HCT116 (cell line): ENCODE data around the gene PLBD2. TPM values are rescaled to one million over a fixed set of nuclear protein-coding genes. Genes with fewer than 3 reads are reported as not detected.

ENCODE experiments used
- ATAC-seq: fragments of 200-7000 bp; cut with Tn5 transposase; 2 replicates; pipeline ENCODE4 v1.9.1; 2020; ENCODE audit warnings: mild to moderate bottlenecking, moderate library complexity
- BruUV-seq: library from RNA; stranded (reverse); fragments of 400-500 nt; replicated peaks from 2 replicates; lab custom pipeline; 2021; lab: Mats Ljungman, UMichigan
- CTCF ChIA-PET: fragments of 300-600 bp; sonication (Branson Sonifier 250); formaldehyde crosslinking; loops from one replicate; lab custom pipeline; 2021; ENCODE audit warnings: antibody characterized with exemption; lab: Charles Lee
- POLR2A ChIA-PET: fragments of 300-600, 350-600 bp; sonication (Branson Sonifier 250); formaldehyde crosslinking; loops from one replicate; lab custom pipeline; 2021; ENCODE audit warnings: antibody characterized with exemption; lab: Charles Lee
- RAD21 ChIA-PET, 2 experiments: fragments of 300-600 bp; sonication (Branson Sonifier 250); formaldehyde crosslinking; loops; one replicate each; lab custom pipeline; 2023; ENCODE audit warnings: low total read pairs in 2 of 2; ENCODE audit not compliant: uncharacterized antibody in 2 of 2, unreplicated experiment in 2 of 2, low non-redundant PET in 1 of 2; lab: Charles Lee
- DNase-seq: peaks from one replicate; pipeline ENCODE4 v3.0.0-alpha.2; 2010; ENCODE audit warnings: low read depth, low spot score
- H2AFZ ChIP-seq: fragments of 200-600 bp; shearing (Covaris generic), sonication (generic); 2 replicates; pipeline ENCODE4 v1.6.1; 2017; ENCODE audit warnings: low read depth, mixed run types, mixed read lengths, antibody characterized with exemption, low read length; ENCODE audit not compliant: poor library complexity, severe bottlenecking
- H3K27ac ChIP-seq: 2 replicates; pipeline ENCODE4 v1.5.1; 2012; ENCODE audit warnings: low read depth, low read length
- H3K27me3 ChIP-seq: fragments of 200-600 bp; sonication (generic); 2 replicates; pipeline ENCODE4 v1.6.1; 2016; ENCODE audit warnings: mixed run types, low read length, mixed read lengths; ENCODE audit not compliant: insufficient read depth
- H3K36me3 ChIP-seq, 2 experiments: fragments of 200-500 bp in 1 of 2; fragments of 200-600 bp in 1 of 2; sonication (Bioruptor generic) in 1 of 2; sonication (generic) in 1 of 2; 2 replicates each; pipeline versions ENCODE4 v1.5.1 to v1.6.1; 2014 to 2016; ENCODE audit warnings: low read length in 2 of 2, inconsistent platforms in 1 of 2, mixed read lengths in 1 of 2, mixed run types in 1 of 2; ENCODE audit not compliant: insufficient read depth in 2 of 2, control insufficient read depth in 1 of 2
- H3K4me1 ChIP-seq, 2 experiments: fragments of 200-600 bp in 1 of 2; sonication (generic) in 1 of 2; 2 replicates each; pipeline versions ENCODE4 v1.5.1 to v1.6.1; 2012 to 2017; ENCODE audit warnings: low read length in 2 of 2, inconsistent platforms in 1 of 2, mild to moderate bottlenecking in 1 of 2, mixed read lengths in 1 of 2, mixed run types in 1 of 2, moderate library complexity in 1 of 2; ENCODE audit not compliant: insufficient read depth in 2 of 2, control insufficient read depth in 1 of 2
- H3K4me2 ChIP-seq: fragments of 200-600 bp; sonication (generic); 2 replicates; pipeline ENCODE4 v1.6.1; 2017; ENCODE audit warnings: mixed run types, low read length, mixed read lengths
- H3K4me3 ChIP-seq, 2 experiments: fragments of 200-600 bp in 1 of 2; sonication (generic) in 1 of 2; replicated peaks in 1 of 2; 2 replicates each; pipeline ENCODE4 v1.5.1; 2011 to 2016; ENCODE audit warnings: low read length in 2 of 2, control low read depth in 1 of 2, low read depth in 1 of 2, mild to moderate bottlenecking in 1 of 2, mixed read lengths in 1 of 2, mixed run types in 1 of 2
- H3K79me2 ChIP-seq: fragments of 200-600 bp; sonication (generic); 2 replicates; pipeline ENCODE4 v1.6.1; 2017; ENCODE audit warnings: mild to moderate bottlenecking, mixed run types, low read length, moderate library complexity, mixed read lengths; ENCODE audit not compliant: insufficient read depth
- H3K9ac ChIP-seq: fragments of 200-600 bp; sonication (generic); 2 replicates; pipeline ENCODE4 v1.6.1; 2016; ENCODE audit warnings: low read length, mixed read lengths
- H3K9me2 ChIP-seq: fragments of 200-600 bp; sonication (generic), shearing (Covaris generic); 2 replicates; pipeline ENCODE4 v1.6.1; 2017; ENCODE audit warnings: mixed run types, mild to moderate bottlenecking, moderate library complexity; ENCODE audit not compliant: insufficient read depth
- H3K9me3 ChIP-seq, 2 experiments: fragments of 200-500 bp in 1 of 2; fragments of 200-600 bp in 1 of 2; sonication (Bioruptor generic) in 1 of 2; sonication (generic) in 1 of 2; 2 replicates each; pipeline ENCODE4 v1.6.1; 2014 to 2017; ENCODE audit warnings: low read length in 2 of 2, mixed read lengths in 2 of 2, inconsistent platforms in 1 of 2, low read depth in 1 of 2, mild to moderate bottlenecking in 1 of 2, mixed run types in 1 of 2, moderate library complexity in 1 of 2; ENCODE audit not compliant: control insufficient read depth in 1 of 2, insufficient read depth in 1 of 2
- H4K20me1 ChIP-seq: fragments of 200-600 bp; sonication (generic), shearing (Covaris generic); 2 replicates; pipeline ENCODE4 v1.6.1; 2017; ENCODE audit warnings: mixed run types, mild to moderate bottlenecking, moderate library complexity; ENCODE audit not compliant: insufficient read depth
- ATF3 ChIP-seq: IDR thresholded peaks from 2 replicates; pipeline ENCODE4 v1.6.1; 2012
- CBX3 ChIP-seq: IDR thresholded peaks from 2 replicates; pipeline ENCODE4 v1.6.1; 2012; ENCODE audit warnings: low read depth
- CEBPB ChIP-seq: IDR thresholded peaks from 2 replicates; pipeline ENCODE4 v1.6.1; 2012; ENCODE audit warnings: low read depth
- CTCF ChIP-seq, 3 experiments: fragments of 200-600 bp in 1 of 3; sonication (generic) in 1 of 3; IDR thresholded peaks in 2 of 3; conservative IDR thresholded peaks in 1 of 3; 2 replicates each; pipeline ENCODE4 v1.5.1; 2012 to 2017; ENCODE audit warnings: low read depth in 2 of 3, low read length in 2 of 3, antibody characterized with exemption in 1 of 3, borderline replicate concordance in 1 of 3, control low read depth in 1 of 3, mild to moderate bottlenecking in 1 of 3, mixed read lengths in 1 of 3, mixed run types in 1 of 3, moderate library complexity in 1 of 3; ENCODE audit not compliant: insufficient read depth in 1 of 3
- EZH2 ChIP-seq: fragments of 200-600 bp; sonication (generic); IDR thresholded peaks from 2 replicates; pipeline ENCODE4 v1.6.1; 2017; ENCODE audit warnings: antibody characterized with exemption, mixed run types
- EZH2phosphoT487 ChIP-seq: fragments of 200-600 bp; IDR thresholded peaks from 2 replicates; pipeline ENCODE4 v1.6.1; 2018; ENCODE audit warnings: antibody characterized with exemption, borderline replicate concordance
- FOSL1 ChIP-seq: IDR thresholded peaks from 2 replicates; pipeline ENCODE4 v1.6.1; 2012; ENCODE audit warnings: low read depth
- JUND ChIP-seq: IDR thresholded peaks from 2 replicates; pipeline ENCODE4 v1.6.1; 2012
- MAX ChIP-seq: IDR thresholded peaks from 2 replicates; pipeline ENCODE4 v1.6.1; 2012
- POLR2A ChIP-seq: IDR thresholded peaks from 2 replicates; pipeline ENCODE4 v1.7.0; 2011; ENCODE audit warnings: borderline replicate concordance; ENCODE audit not compliant: insufficient read depth, insufficient read length; ENCODE audit errors: extremely low read depth
- POLR2AphosphoS5 ChIP-seq: IDR thresholded peaks from 2 replicates; pipeline ENCODE4 v1.6.1; 2011; ENCODE audit warnings: mild to moderate bottlenecking, low read depth, low read length, moderate library complexity
- RAD21 ChIP-seq: IDR thresholded peaks from 2 replicates; pipeline ENCODE4 v1.6.1; 2012; ENCODE audit warnings: low read depth, mild to moderate bottlenecking
- REST ChIP-seq: IDR thresholded peaks from 2 replicates; pipeline ENCODE4 v1.6.1; 2012; ENCODE audit warnings: low read depth
- SIN3A ChIP-seq: IDR thresholded peaks from 2 replicates; pipeline ENCODE4 v1.6.1; 2012; ENCODE audit warnings: low read depth
- SRF ChIP-seq: IDR thresholded peaks from 2 replicates; pipeline ENCODE4 v1.6.1; 2012; ENCODE audit warnings: low read depth
- TCF7L2 ChIP-seq: IDR thresholded peaks from 2 replicates; pipeline ENCODE4 v1.7.0; 2011; ENCODE audit warnings: borderline replicate concordance, inconsistent platforms; ENCODE audit not compliant: insufficient read depth, insufficient read length; ENCODE audit errors: extremely low read depth
- YY1 ChIP-seq: IDR thresholded peaks from 2 replicates; pipeline ENCODE4 v1.6.1; 2011; ENCODE audit warnings: low read length, low read depth, moderate library complexity, mild to moderate bottlenecking; ENCODE audit not compliant: insufficient replicate concordance; ENCODE audit errors: extremely low read depth
- ZBTB33 ChIP-seq: IDR thresholded peaks from 2 replicates; pipeline ENCODE4 v1.6.1; 2011; ENCODE audit warnings: mild to moderate bottlenecking, low read length, moderate library complexity; ENCODE audit not compliant: insufficient replicate concordance; ENCODE audit errors: extremely low read depth
- ZFX ChIP-seq: fragments of 450-650 bp; IDR thresholded peaks from 2 replicates; pipeline ENCODE4 v1.6.1; 2017
- intact Hi-C: fragments of 100-400 bp; cut with micrococcal nuclease; formaldehyde crosslinking; loops from 2 replicates; pipeline ENCODE4 v1.10.0; 2022
- total RNA-seq: library from RNA; stranded (reverse); gene quantifications from one replicate; pipeline ENCODE4 v1.2.1, GENCODE V29; 2021; ENCODE audit not compliant: unreplicated experiment

PLBD2 gene
- total RNA-seq, 1 experiment from 2014 or later = 45.0 TPM

- ATAC-seq (no peak), DNase-seq (no peak)
- no peaks in the 10 kb centered on the region for H3K9me3 ChIP-seq
- H3K4me3 ChIP-seq = no peak overlapping the region
- no peaks in the 10 kb centered on the region for H3K4me1 ChIP-seq
- TF ChIP-seq SRF (no peak), ZFX (no peak), JUND (no peak), POLR2AphosphoS5 (no peak), CTCF (IDR thresholded peaks at IDR 0.05 in 2 of 3, conservative IDR thresholded peaks at IDR 0.05 in 1 of 3; ENCODE audit: borderline replicate concordance in 1 of 3, insufficient read depth in 1 of 3, low read depth in 2 of 3, low read length in 2 of 3) (no peak), CEBPB (no peak), EZH2 (no peak), ATF3 (no peak), CBX3 (no peak), SIN3A (no peak), YY1 (no peak), POLR2A (no peak), MAX (no peak), REST (no peak), EZH2phosphoT487 (no peak), ZBTB33 (no peak), TCF7L2 (no peak), RAD21 (no peak), FOSL1 (no peak)
- H3K9ac ChIP-seq = no peak overlapping the region
- no peak overlapping the region for H3K27ac ChIP-seq
- no peak overlapping the region for H3K4me2 ChIP-seq
- no peak overlapping the region for H2AFZ ChIP-seq
- H4K20me1 ChIP-seq = no peaks in the 10 kb centered on the region
- H3K36me3 ChIP-seq = peaks cover 24 to 28% of the 10 kb centered on the region in 2 experiments
- CTCF ChIA-PET = no interaction called here
- no peaks in the 10 kb centered on the region for H3K27me3 ChIP-seq
- no peaks in the 10 kb centered on the region; the same call in 1 of the 2 replicates for H3K79me2 ChIP-seq
- intact Hi-C loops = no loop called here
- POLR2A ChIA-PET = no interaction called here
- H3K9me2 ChIP-seq = no peaks in the 10 kb centered on the region
- RAD21 ChIA-PET = no interaction called here
- no TSS peak for BruUV-seq
Measured at GRCh38 chr12:113318046-113318656, 40.2 kb upstream of the PLBD2 start.
